HK-2 (cell line): ENCODE data around the gene UTP14C.
A peak's percentile ranks its signal among the peaks of the same experiment; 100 is the strongest.
"Not testable (repeated sequence)": the region's sequence is repeated elsewhere in the genome, so short reads cannot be mapped to it uniquely, and the experiment has no call there.

Source experiments
- DNase-seq: peaks from one replicate; pipeline ENCODE4 v3.0.0-alpha.2; 2018; ENCODE audit not compliant: unreplicated experiment

The UTP14C gene

GRCh38 chr13:52004511-52005170 lies 19.9 kb upstream of the UTP14C start:
- no peak for DNase-seq

- no peak for DNase-seq
Observed at GRCh38 chr13:52005841-52006522, 18.5 kb upstream of the UTP14C start.

GRCh38 chr13:52006523-52007245 lies 17.8 kb upstream of the UTP14C start:
- no peak for DNase-seq

GRCh38 chr13:52009946-52010345 lies 14.5 kb upstream of the UTP14C start:
- DNase-seq, result no peak

GRCh38 chr13:52010890-52011631 lies 13.4 kb upstream of the UTP14C start, which contains the start of gene ATP7B:
ATP7B (minus strand) TSS chr13:52011450; CDS start chr13:52011337, 113 bp downstream.
- DNase-seq, result peak; percentile 21

GRCh38 chr13:52011632-52012511 lies 12.6 kb upstream of the UTP14C start, which contains the start of gene ALG11:
ALG11 (plus strand) TSS chr13:52012398; CDS start chr13:52012419, 21 bp downstream.
- peak; percentile 97 for DNase-seq

- no peak for DNase-seq
Observed at GRCh38 chr13:52012512-52012836, 12.0 kb upstream of the UTP14C start.

- DNase-seq, result no peak
Observed at GRCh38 chr13:52016296-52016695, 8.2 kb upstream of the UTP14C start.

- no peak for DNase-seq
Observed at GRCh38 chr13:52020191-52020590, 4.3 kb upstream of the UTP14C start.

GRCh38 chr13:52022356-52022755 lies 2.1 kb upstream of the UTP14C start:
- no peak for DNase-seq

GRCh38 chr13:52025475-52026245 lies 1.2 kb downstream of the UTP14C start:
- DNase-seq, result no peak

- DNase-seq, result no peak
Observed at GRCh38 chr13:52026246-52026626, 1.7 kb downstream of the UTP14C start.

- DNase-seq, result no peak
Observed at GRCh38 chr13:52027832-52028231, 3.3 kb downstream of the UTP14C start.

- DNase-seq, result no peak
Observed at GRCh38 chr13:52029569-52029968, 5.1 kb downstream of the UTP14C start.

GRCh38 chr13:52030401-52030800 lies 5.9 kb downstream of the UTP14C start:
- not testable (repeated sequence) for DNase-seq

GRCh38 chr13:52033039-52033438 lies 8.5 kb downstream of the UTP14C start:
- no peak for DNase-seq

- no peak for DNase-seq
Observed at GRCh38 chr13:52034616-52035226, 10.2 kb downstream of the UTP14C start.

- no peak for DNase-seq
Observed at GRCh38 chr13:52036037-52036436, 11.5 kb downstream of the UTP14C start.

- DNase-seq, result no peak
Observed at GRCh38 chr13:52043675-52044074, 19.2 kb downstream of the UTP14C start.

- DNase-seq, result no peak
Observed at GRCh38 chr13:52047463-52047862, 23.0 kb downstream of the UTP14C start.
